Colonic mucosa (tissue), 4 donors: ENCODE results near the gene GAS1. TPM values are rescaled to one million over a fixed set of nuclear protein-coding genes. Genes with fewer than 3 reads are reported as not detected.

ENCODE experiments used
- DNase-seq: peaks from one replicate; pipeline ENCODE4 v3.0.0-alpha.2; 2020
- H3K27ac ChIP-seq: fragments of 200-600 bp; one replicate; pipeline ENCODE4 v1.8.0; 2021
- H3K27me3 ChIP-seq: fragments of 200-600 bp; one replicate; pipeline ENCODE4 v1.8.0; 2021
- H3K36me3 ChIP-seq: fragments of 200-600 bp; one replicate; pipeline ENCODE4 v1.8.0; 2021
- H3K4me1 ChIP-seq: fragments of 200-600 bp; one replicate; pipeline ENCODE4 v1.8.0; 2021; ENCODE audit warnings: mild to moderate bottlenecking
- H3K4me3 ChIP-seq: fragments of 200-600 bp; one replicate; pipeline ENCODE4 v1.8.0; 2021
- H3K9ac ChIP-seq, 2 donors: one replicate each; pipeline ENCODE4 v1.7.0; 2013; ENCODE audit warnings: control low read depth in 2 of 2, low read depth in 2 of 2, low read length in 2 of 2
- H3K9me3 ChIP-seq: fragments of 200-600 bp; one replicate; pipeline ENCODE4 v1.8.0; 2021
- intact Hi-C: fragments of 100-400 bp; cut with DNase I; formaldehyde crosslinking; loops from one replicate; pipeline ENCODE4 v1.14.1; 2022
- total RNA-seq, 2 donors: library from RNA; stranded (reverse); fragmentation: NEBNext Ultra II Directional in 1 of 2; extraction: Animal tissue kit (Norgen Biotek cat#: 25700) in 1 of 2; gene quantifications; one replicate each; pipeline ENCODE4 v1.2.1, GENCODE V29; 2021
- TF ChIP-seq, protein P1 (sequence below): fragments of 200-600 bp; IDR thresholded peaks from one replicate; pipeline ENCODE4 v1.8.0; 2022; ENCODE audit warnings: antibody characterized with exemption, mild to moderate bottlenecking
- donor health status: healthy.
- donor health status: DM: no; HTN: no; CAD: no.
- donor health status: DM: no; HTN: no; CAD: no.

GAS1 gene
- total RNA-seq, 2 donors from 2014 or later: 0.74 to 2.4 TPM

DNA sequence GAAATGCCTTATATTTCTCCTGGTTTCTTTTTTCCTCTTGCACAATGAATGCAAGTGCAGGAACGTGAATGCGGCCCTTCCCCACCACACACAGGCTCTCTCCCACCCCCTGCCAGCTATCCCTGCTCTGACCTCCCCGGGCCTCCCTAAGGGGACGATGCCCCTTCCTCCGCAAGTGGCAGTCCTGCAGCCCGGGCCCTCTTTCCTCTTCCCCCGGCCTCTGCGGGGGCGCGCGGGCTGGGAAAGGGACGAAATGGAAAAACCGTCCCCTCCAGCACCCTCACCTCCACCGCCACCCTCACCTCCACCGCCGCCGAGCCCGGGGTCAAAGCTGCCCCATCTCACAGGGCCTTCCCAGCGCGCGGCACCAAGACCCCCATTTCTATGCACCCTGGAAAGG lies 44.7 kb downstream of the GAS1 start:
- no peak overlapping the region for H3K27ac ChIP-seq
- no peak overlapping the region for H3K4me3 ChIP-seq
- intact Hi-C loops: no loop called here
- H3K27me3 ChIP-seq: peaks cover 6% of the 10 kb centered on the region
- TF ChIP-seq, protein P1, sequence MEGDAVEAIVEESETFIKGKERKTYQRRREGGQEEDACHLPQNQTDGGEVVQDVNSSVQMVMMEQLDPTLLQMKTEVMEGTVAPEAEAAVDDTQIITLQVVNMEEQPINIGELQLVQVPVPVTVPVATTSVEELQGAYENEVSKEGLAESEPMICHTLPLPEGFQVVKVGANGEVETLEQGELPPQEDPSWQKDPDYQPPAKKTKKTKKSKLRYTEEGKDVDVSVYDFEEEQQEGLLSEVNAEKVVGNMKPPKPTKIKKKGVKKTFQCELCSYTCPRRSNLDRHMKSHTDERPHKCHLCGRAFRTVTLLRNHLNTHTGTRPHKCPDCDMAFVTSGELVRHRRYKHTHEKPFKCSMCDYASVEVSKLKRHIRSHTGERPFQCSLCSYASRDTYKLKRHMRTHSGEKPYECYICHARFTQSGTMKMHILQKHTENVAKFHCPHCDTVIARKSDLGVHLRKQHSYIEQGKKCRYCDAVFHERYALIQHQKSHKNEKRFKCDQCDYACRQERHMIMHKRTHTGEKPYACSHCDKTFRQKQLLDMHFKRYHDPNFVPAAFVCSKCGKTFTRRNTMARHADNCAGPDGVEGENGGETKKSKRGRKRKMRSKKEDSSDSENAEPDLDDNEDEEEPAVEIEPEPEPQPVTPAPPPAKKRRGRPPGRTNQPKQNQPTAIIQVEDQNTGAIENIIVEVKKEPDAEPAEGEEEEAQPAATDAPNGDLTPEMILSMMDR: no peak
- no peaks in the 10 kb centered on the region for H3K4me1 ChIP-seq
- H3K36me3 ChIP-seq: no peaks in the 10 kb centered on the region
- DNase-seq: no peak
- H3K9ac ChIP-seq: no peak overlapping the region
- H3K9me3 ChIP-seq: no peaks in the 10 kb centered on the region

- H3K9ac ChIP-seq: no peak overlapping the region
- no peak overlapping the region for H3K27ac ChIP-seq
- H3K36me3 ChIP-seq: no peaks in the 10 kb centered on the region
- H3K9me3 ChIP-seq: no peaks in the 10 kb centered on the region
- H3K4me3 ChIP-seq: no peak overlapping the region
- peaks cover 6% of the 10 kb centered on the region for H3K27me3 ChIP-seq
- no peaks in the 10 kb centered on the region for H3K4me1 ChIP-seq
- no peak for DNase-seq
- intact Hi-C loops: no loop called here
- TF ChIP-seq, protein P1: no peak
Observed at GRCh38 chr9:86902176-86902575, 45.1 kb downstream of the GAS1 start.

- Histone ChIP-seq H3K9me3 (no peaks in the 10 kb centered on the region), H3K27me3 (peaks cover 6% of the 10 kb centered on the region), H3K4me1 (no peaks in the 10 kb centered on the region), H3K9ac (no peak overlapping the region), H3K27ac (no peak overlapping the region), H3K4me3 (no peak overlapping the region), H3K36me3 (no peaks in the 10 kb centered on the region)
- no peak for DNase-seq
- intact Hi-C loops: no loop called here
- TF ChIP-seq, protein P1: no peak
Observed at GRCh38 chr9:86901511-86901910, 45.8 kb downstream of the GAS1 start.
